HepG2 (cell line): ENCODE data around the gene PHLDB1. TPM values are rescaled to one million over a fixed set of nuclear protein-coding genes. Genes with fewer than 3 reads are reported as not detected.

ENCODE experiments used
- CHCHD3 ChIP-seq: sonication (generic); formaldehyde crosslinking; IDR thresholded peaks from 2 replicates; pipeline ENCODE4 v1.8.0; 2022; ENCODE audit warnings: mild to moderate bottlenecking, missing genetic modification reagents, moderate library complexity
- FOSL1 ChIP-seq: sonication (generic); formaldehyde crosslinking; IDR thresholded peaks from 2 replicates; pipeline ENCODE4 v1.9.0; 2021; ENCODE audit warnings: missing genetic modification reagents, borderline replicate concordance
- HHEX ChIP-seq: IDR thresholded peaks from 2 replicates; pipeline ENCODE4 v1.6.1; 2016; ENCODE audit warnings: control low read depth
- IRF2 ChIP-seq: IDR thresholded peaks from 2 replicates; pipeline ENCODE4 v1.6.1; 2018; ENCODE audit warnings: missing genetic modification reagents, missing compliant biosample characterization
- MIXL1 ChIP-seq: IDR thresholded peaks from 2 replicates; pipeline ENCODE4 v1.6.1; 2016
- SAFB2 ChIP-seq: sonication (generic); formaldehyde crosslinking; IDR thresholded peaks from 2 replicates; pipeline ENCODE4 v1.5.1; 2020; ENCODE audit warnings: missing genetic modification reagents, low read depth, mild to moderate bottlenecking, borderline replicate concordance
- SOX13 ChIP-seq, 3 experiments: fragments of 450-650 bp in 1 of 3; sonication (generic) in 1 of 3; formaldehyde crosslinking in 1 of 3; IDR thresholded peaks in 2 of 3; conservative IDR thresholded peaks in 1 of 3; 2 replicates each; pipeline versions ENCODE4 v1.5.0 to v1.6.1; 2016 to 2020; ENCODE audit warnings: antibody characterized with exemption in 1 of 3, mild to moderate bottlenecking in 1 of 3, missing compliant biosample characterization in 1 of 3, missing genetic modification reagents in 1 of 3, moderate library complexity in 1 of 3
- ZBTB7B ChIP-seq: sonication (generic); formaldehyde crosslinking; IDR thresholded peaks from 2 replicates; pipeline ENCODE4 v1.4.0; 2020; ENCODE audit warnings: missing genetic modification reagents
- ZNF10 ChIP-seq: sonication (generic); formaldehyde crosslinking; IDR thresholded peaks from 2 replicates; pipeline ENCODE4 v1.4.0; 2020; ENCODE audit warnings: mild to moderate bottlenecking, low read depth, missing genetic modification reagents, borderline replicate concordance
- ZNF12 ChIP-seq: sonication (generic); formaldehyde crosslinking; IDR thresholded peaks from 2 replicates; pipeline ENCODE4 v1.5.0; 2020; ENCODE audit warnings: missing genetic modification reagents
- ZNF609 ChIP-seq: sonication (generic); formaldehyde crosslinking; IDR thresholded peaks from 2 replicates; pipeline ENCODE4 v1.4.0; 2020; ENCODE audit warnings: mild to moderate bottlenecking, missing genetic modification reagents, borderline replicate concordance
- ZNF790 ChIP-seq: sonication (generic); formaldehyde crosslinking; IDR thresholded peaks from 2 replicates; pipeline ENCODE4 v1.8.0; 2022; ENCODE audit warnings: missing genetic modification reagents, mild to moderate bottlenecking, borderline replicate concordance
- ZSCAN29 ChIP-seq: sonication (generic); formaldehyde crosslinking; conservative IDR thresholded peaks from 2 replicates; pipeline ENCODE4 v1.4.0; 2020; ENCODE audit warnings: mild to moderate bottlenecking, missing genetic modification reagents
- polyA plus RNA-seq, 8 experiments: library from polyadenylated mRNA; depleted of rRNA in 3 of 8; stranded (reverse) in 7 of 8; unstranded in 1 of 8; fragments of >200 nt; fragmentation: Illumina TruSeq in 4 of 8; extraction: Trizol in 4 of 8; gene quantifications; 2 replicates each; pipeline versions ENCODE4 v1.2.1 to v1.2.3, GENCODE V29; 2011 to 2016; ENCODE audit warnings: low read depth in 4 of 8, missing spikeins in 1 of 8, mixed read lengths in 1 of 8; ENCODE audit not compliant: insufficient read depth in 1 of 8
- total RNA-seq, 5 experiments: library from RNA; depleted of rRNA; stranded (reverse); fragments of >200 nt; fragmentation: Illumina TruSeq; extraction: Trizol; gene quantifications; 2 replicates each; pipeline ENCODE4 v1.2.3, GENCODE V29; 2016; ENCODE audit warnings: low read depth in 1 of 5
- TF ChIP-seq, protein P1 (sequence below): sonication (generic); IDR thresholded peaks from 2 replicates; pipeline ENCODE4 v1.6.1; 2016; ENCODE audit warnings: low read depth, borderline replicate concordance
- TF ChIP-seq, protein P2 (sequence below): sonication (generic); formaldehyde crosslinking; IDR thresholded peaks from 2 replicates; pipeline ENCODE4 v1.4.0; 2020; ENCODE audit warnings: missing genetic modification reagents, borderline replicate concordance
- TF ChIP-seq, protein P3 (sequence below): IDR thresholded peaks from 2 replicates; pipeline ENCODE4 v1.6.1; 2016; ENCODE audit warnings: mild to moderate bottlenecking

The PHLDB1 gene
- total and polyA plus RNA-seq, 2 of the 13 experiments (the other 11 are each of a cell fraction or from before 2014, with no cell fraction given), result 13.8 to 14.2 TPM

GRCh38 chr11:118673361-118674081 lies 66.1 kb downstream of the PHLDB1 start (continued):
- TF ChIP-seq ZNF609, result peak; percentile 98
- TF ChIP-seq ZNF12 (CRISPR knock-in tag), result peak; percentile 18; the same call in 1 of the 2 replicates
- 0 out of 2 replicates have a peak, but pooled peaks have one; percentile 33 for TF ChIP-seq ZBTB7B (CRISPR knock-in tag)
- TF ChIP-seq CHCHD3 (CRISPR knock-in tag), result no peak
- TF ChIP-seq, protein P1, sequence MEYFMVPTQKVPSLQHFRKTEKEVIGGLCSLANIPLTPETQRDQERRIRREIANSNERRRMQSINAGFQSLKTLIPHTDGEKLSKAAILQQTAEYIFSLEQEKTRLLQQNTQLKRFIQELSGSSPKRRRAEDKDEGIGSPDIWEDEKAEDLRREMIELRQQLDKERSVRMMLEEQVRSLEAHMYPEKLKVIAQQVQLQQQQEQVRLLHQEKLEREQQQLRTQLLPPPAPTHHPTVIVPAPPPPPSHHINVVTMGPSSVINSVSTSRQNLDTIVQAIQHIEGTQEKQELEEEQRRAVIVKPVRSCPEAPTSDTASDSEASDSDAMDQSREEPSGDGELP, result peak; percentile 84; the same call in 1 of the 2 replicates
- no peak for TF ChIP-seq ZNF790 (CRISPR knock-in tag)
- TF ChIP-seq HHEX (CRISPR knock-in tag), result peak; percentile 97
- TF ChIP-seq, protein P2, sequence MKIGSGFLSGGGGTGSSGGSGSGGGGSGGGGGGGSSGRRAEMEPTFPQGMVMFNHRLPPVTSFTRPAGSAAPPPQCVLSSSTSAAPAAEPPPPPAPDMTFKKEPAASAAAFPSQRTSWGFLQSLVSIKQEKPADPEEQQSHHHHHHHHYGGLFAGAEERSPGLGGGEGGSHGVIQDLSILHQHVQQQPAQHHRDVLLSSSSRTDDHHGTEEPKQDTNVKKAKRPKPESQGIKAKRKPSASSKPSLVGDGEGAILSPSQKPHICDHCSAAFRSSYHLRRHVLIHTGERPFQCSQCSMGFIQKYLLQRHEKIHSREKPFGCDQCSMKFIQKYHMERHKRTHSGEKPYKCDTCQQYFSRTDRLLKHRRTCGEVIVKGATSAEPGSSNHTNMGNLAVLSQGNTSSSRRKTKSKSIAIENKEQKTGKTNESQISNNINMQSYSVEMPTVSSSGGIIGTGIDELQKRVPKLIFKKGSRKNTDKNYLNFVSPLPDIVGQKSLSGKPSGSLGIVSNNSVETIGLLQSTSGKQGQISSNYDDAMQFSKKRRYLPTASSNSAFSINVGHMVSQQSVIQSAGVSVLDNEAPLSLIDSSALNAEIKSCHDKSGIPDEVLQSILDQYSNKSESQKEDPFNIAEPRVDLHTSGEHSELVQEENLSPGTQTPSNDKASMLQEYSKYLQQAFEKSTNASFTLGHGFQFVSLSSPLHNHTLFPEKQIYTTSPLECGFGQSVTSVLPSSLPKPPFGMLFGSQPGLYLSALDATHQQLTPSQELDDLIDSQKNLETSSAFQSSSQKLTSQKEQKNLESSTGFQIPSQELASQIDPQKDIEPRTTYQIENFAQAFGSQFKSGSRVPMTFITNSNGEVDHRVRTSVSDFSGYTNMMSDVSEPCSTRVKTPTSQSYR (CRISPR knock-in tag), result 0 out of 2 replicates have a peak, but pooled peaks have one; percentile 13
- no peak for TF ChIP-seq SAFB2 (CRISPR knock-in tag)
- peak; percentile 98 for TF ChIP-seq SOX13 (IDR thresholded peaks at IDR 0.05)
- peak in 1 of 2 experiments; percentile 99; a peak in 2 of 4 replicates for TF ChIP-seq SOX13 (CRISPR knock-in tag; conservative IDR thresholded peaks at IDR 0.05 in 1 of 2, IDR thresholded peaks at IDR 0.05 in 1 of 2)
- TF ChIP-seq, protein P3, sequence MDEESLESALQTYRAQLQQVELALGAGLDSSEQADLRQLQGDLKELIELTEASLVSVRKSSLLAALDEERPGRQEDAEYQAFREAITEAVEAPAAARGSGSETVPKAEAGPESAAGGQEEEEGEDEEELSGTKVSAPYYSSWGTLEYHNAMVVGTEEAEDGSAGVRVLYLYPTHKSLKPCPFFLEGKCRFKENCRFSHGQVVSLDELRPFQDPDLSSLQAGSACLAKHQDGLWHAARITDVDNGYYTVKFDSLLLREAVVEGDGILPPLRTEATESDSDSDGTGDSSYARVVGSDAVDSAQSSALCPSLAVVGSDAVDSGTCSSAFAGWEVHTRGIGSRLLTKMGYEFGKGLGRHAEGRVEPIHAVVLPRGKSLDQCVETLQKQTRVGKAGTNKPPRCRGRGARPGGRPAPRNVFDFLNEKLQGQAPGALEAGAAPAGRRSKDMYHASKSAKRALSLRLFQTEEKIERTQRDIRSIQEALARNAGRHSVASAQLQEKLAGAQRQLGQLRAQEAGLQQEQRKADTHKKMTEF (CRISPR knock-in tag), result peak; percentile 76
- TF ChIP-seq ZNF10 (CRISPR knock-in tag), result no peak
- peak; percentile 78; the same call in 1 of the 2 replicates for TF ChIP-seq ZSCAN29 (CRISPR knock-in tag)
- TF ChIP-seq MIXL1 (CRISPR knock-in tag), result peak; percentile 53; the same call in 1 of the 2 replicates
- TF ChIP-seq IRF2 (CRISPR knock-in tag), result 0 out of 2 replicates have a peak, but pooled peaks have one; percentile 27
- TF ChIP-seq FOSL1 (CRISPR knock-in tag), result no peak
